Ishikawa (cell line): ENCODE measurements around the gene FABP7.

Experiments
- CEBPB ChIP-seq: IDR thresholded peaks from 2 replicates; pipeline ENCODE4 v1.6.1; 2012
- CREB1 ChIP-seq: IDR thresholded peaks from 2 replicates; pipeline ENCODE4 v1.6.1; 2012; ENCODE audit warnings: low read depth
- EGR1 ChIP-seq: IDR thresholded peaks from 2 replicates; pipeline ENCODE4 v1.6.1; 2012
- EP300 ChIP-seq: IDR thresholded peaks from 2 replicates; pipeline ENCODE4 v1.6.1; 2012; ENCODE audit warnings: borderline replicate concordance
- FOXM1 ChIP-seq: IDR thresholded peaks from 2 replicates; pipeline ENCODE4 v1.6.1; 2012; ENCODE audit warnings: low read depth, borderline replicate concordance
- NFIC ChIP-seq: IDR thresholded peaks from 2 replicates; pipeline ENCODE4 v1.6.1; 2012
- RAD21 ChIP-seq: IDR thresholded peaks from 2 replicates; pipeline ENCODE4 v1.6.1; 2012; ENCODE audit warnings: low read depth
- TAF1 ChIP-seq: IDR thresholded peaks from 2 replicates; pipeline ENCODE4 v1.6.1; 2012; ENCODE audit warnings: low read depth, mild to moderate bottlenecking
- TCF12 ChIP-seq: IDR thresholded peaks from 2 replicates; pipeline ENCODE4 v1.6.1; 2012; ENCODE audit warnings: low read depth
- TEAD4 ChIP-seq: IDR thresholded peaks from 2 replicates; pipeline ENCODE4 v1.6.1; 2012
- YY1 ChIP-seq: IDR thresholded peaks from 2 replicates; pipeline ENCODE4 v1.6.1; 2012; ENCODE audit warnings: low read depth
- ZBTB7A ChIP-seq: IDR thresholded peaks from 2 replicates; pipeline ENCODE4 v1.6.1; 2012; ENCODE audit warnings: low read depth
- TF ChIP-seq, protein P1 (sequence below): IDR thresholded peaks from 2 replicates; pipeline ENCODE4 v1.6.1; 2012; ENCODE audit warnings: low read depth, mild to moderate bottlenecking
- TF ChIP-seq, protein P2 (sequence below): IDR thresholded peaks from 2 replicates; pipeline ENCODE4 v1.6.1; 2012
- TF ChIP-seq, protein P3 (sequence below): IDR thresholded peaks from 2 replicates; pipeline ENCODE4 v1.6.1; 2012

Gene FABP7

DNA sequence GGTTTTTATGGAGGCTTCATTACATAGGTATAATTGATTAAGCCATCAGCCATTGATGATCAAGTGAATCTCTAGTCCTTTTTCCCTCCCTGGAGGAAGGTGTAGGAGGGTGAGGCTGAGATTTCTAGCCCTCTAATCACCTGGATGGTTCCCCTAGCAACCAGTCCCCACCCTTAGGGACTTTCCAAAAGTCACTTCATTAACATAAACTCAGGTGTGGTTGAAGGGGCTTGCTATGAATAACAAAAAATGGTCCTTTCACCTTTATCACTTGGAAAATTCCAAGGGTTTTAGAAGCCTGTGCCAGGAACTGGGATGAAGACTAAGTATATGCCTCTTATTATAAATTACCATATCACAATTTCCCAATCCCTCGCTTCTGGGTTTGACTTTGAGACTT is 49.9 kb downstream of the FABP7 start:
- no peak for TF ChIP-seq YY1

DNA sequence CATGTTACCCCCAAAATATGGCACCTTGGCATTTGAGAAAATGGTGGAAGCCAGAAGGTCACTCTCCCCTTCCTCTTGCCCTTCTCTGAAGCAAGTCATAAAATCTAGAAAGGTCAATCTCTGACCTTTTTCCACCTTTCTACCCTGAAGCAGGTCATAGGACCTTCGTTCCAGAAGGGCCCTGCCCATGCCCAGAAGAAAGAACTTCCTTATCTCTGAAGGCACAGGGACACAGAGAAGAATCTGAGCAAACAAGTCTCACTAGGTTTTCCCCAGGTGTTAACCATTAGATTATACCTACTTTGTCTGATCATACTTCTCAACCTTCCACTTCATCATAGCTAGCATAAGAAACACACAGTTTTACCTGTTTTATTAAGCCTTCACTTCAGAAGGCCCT is 52.0 kb downstream of the FABP7 start:
- no peak for TF ChIP-seq FOXM1
- TF ChIP-seq YY1 = no peak
- TF ChIP-seq CEBPB = no peak
- no peak for TF ChIP-seq EGR1
- no peak for TF ChIP-seq CREB1
- no peak for TF ChIP-seq ZBTB7A
- TF ChIP-seq NFIC = no peak
- TF ChIP-seq, protein P1, sequence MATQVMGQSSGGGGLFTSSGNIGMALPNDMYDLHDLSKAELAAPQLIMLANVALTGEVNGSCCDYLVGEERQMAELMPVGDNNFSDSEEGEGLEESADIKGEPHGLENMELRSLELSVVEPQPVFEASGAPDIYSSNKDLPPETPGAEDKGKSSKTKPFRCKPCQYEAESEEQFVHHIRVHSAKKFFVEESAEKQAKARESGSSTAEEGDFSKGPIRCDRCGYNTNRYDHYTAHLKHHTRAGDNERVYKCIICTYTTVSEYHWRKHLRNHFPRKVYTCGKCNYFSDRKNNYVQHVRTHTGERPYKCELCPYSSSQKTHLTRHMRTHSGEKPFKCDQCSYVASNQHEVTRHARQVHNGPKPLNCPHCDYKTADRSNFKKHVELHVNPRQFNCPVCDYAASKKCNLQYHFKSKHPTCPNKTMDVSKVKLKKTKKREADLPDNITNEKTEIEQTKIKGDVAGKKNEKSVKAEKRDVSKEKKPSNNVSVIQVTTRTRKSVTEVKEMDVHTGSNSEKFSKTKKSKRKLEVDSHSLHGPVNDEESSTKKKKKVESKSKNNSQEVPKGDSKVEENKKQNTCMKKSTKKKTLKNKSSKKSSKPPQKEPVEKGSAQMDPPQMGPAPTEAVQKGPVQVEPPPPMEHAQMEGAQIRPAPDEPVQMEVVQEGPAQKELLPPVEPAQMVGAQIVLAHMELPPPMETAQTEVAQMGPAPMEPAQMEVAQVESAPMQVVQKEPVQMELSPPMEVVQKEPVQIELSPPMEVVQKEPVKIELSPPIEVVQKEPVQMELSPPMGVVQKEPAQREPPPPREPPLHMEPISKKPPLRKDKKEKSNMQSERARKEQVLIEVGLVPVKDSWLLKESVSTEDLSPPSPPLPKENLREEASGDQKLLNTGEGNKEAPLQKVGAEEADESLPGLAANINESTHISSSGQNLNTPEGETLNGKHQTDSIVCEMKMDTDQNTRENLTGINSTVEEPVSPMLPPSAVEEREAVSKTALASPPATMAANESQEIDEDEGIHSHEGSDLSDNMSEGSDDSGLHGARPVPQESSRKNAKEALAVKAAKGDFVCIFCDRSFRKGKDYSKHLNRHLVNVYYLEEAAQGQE = no peak
- no peak for TF ChIP-seq RAD21
- TF ChIP-seq, protein P2, sequence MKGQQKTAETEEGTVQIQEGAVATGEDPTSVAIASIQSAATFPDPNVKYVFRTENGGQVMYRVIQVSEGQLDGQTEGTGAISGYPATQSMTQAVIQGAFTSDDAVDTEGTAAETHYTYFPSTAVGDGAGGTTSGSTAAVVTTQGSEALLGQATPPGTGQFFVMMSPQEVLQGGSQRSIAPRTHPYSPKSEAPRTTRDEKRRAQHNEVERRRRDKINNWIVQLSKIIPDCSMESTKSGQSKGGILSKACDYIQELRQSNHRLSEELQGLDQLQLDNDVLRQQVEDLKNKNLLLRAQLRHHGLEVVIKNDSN = no peak
- TF ChIP-seq EP300 = no peak

DNA sequence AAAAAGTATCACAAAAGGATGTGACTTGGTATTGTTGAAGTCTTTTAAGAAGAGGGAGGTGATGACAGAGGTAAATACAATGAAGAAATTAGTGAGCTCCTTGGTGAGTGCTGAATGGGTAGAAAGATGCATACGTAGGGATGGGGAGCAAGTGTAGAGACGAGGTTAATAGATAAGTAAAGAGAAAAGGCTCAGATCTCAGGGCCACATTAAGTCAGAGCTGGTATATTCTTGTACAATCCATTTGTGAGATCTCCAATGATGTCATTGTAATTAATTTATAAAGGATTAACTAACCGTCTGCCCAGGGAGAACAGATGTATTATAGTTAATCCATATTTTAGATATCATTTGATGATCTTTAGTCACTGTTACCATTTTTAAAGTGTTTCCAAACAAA is 52.9 kb downstream of the FABP7 start:
- TF ChIP-seq FOXM1 (no peak), ZBTB7A (no peak), CEBPB (no peak), EP300 (no peak), CREB1 (no peak), TAF1 (no peak), TCF12 (no peak), NFIC (no peak), YY1 (no peak), RAD21 (no peak), TEAD4 (no peak), EGR1 (no peak)
- TF ChIP-seq, protein P2 = no peak
- TF ChIP-seq, protein P3, sequence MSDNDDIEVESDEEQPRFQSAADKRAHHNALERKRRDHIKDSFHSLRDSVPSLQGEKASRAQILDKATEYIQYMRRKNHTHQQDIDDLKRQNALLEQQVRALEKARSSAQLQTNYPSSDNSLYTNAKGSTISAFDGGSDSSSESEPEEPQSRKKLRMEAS = no peak
- TF ChIP-seq, protein P1 = no peak

DNA sequence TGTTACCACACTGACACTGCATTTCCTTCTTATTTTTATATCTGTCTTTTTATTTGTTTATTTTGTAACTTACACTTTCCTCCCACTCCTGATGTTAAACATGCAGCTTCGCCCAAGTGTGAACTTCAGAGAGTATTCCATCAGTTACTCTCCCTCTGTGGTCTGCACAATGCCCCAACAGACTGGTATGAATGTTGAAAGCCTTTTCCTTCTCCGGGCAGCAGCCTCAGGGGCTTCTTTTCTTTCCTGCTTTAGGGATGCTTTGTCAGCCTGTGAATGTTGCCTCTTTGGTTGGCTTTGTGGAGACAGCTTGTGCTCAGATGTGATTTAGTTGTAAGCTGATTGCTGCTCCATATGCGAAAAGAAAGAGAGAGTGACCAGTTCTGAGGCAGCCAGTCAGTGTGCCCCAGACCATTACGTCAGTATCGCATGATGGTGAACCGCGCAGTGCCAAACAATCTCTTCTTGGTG is 53.5 kb downstream of the FABP7 start:
- no peak for TF ChIP-seq CREB1
- TF ChIP-seq YY1 = no peak
- no peak for TF ChIP-seq TCF12
- no peak for TF ChIP-seq RAD21
- TF ChIP-seq, protein P2 = no peak
- TF ChIP-seq, protein P3 = no peak
- TF ChIP-seq EGR1 = no peak
- TF ChIP-seq, protein P1 = no peak
- TF ChIP-seq TEAD4 = no peak
- TF ChIP-seq EP300 = no peak
- no peak for TF ChIP-seq CEBPB
- TF ChIP-seq NFIC = no peak
- no peak for TF ChIP-seq ZBTB7A
- no peak for TF ChIP-seq TAF1
- TF ChIP-seq FOXM1 = no peak
